Endothelial cell of umbilical vein (primary cell): ENCODE data around the gene MB. TPM values are rescaled to one million over a fixed set of nuclear protein-coding genes. Genes with fewer than 3 reads are reported as not detected.

Source experiments
- BruUV-seq: library from RNA; stranded (reverse); fragments of 400-500 nt; replicated peaks from 2 replicates; lab custom pipeline; 2021; lab: Mats Ljungman, UMichigan
- CTCF ChIA-PET: fragments of 300-600, 350-600 bp; sonication (Branson Sonifier 250); formaldehyde crosslinking; loops from one replicate; lab custom pipeline; 2021; ENCODE audit warnings: antibody characterized with exemption, inconsistent platforms; lab: Charles Lee
- POLR2A ChIA-PET: fragments of 300-600, 350-600 bp; sonication (Branson Sonifier 250); formaldehyde crosslinking; loops from one replicate; lab custom pipeline; 2021; ENCODE audit warnings: antibody characterized with exemption, inconsistent platforms; lab: Charles Lee
- DNase-seq: peaks from one replicate; pipeline ENCODE4 v3.0.0-alpha.2; 2011; ENCODE audit warnings: low read depth, low spot score
- FAIRE-seq: peaks from 2 replicates; lab custom pipeline; 2011; peaks lifted over from hg19 to GRCh38; lab: Jason Lieb, UNC
- H2AFZ ChIP-seq: 2 replicates; pipeline ENCODE4 v1.6.0; 2012; ENCODE audit warnings: low read depth, low read length, control low read depth, inconsistent platforms
- H3K27ac ChIP-seq: 2 replicates; pipeline ENCODE4 v1.5.1; 2011; ENCODE audit warnings: low read depth, mild to moderate bottlenecking, control low read depth, low read length, moderate library complexity; ENCODE audit not compliant: insufficient read depth
- H3K27me3 ChIP-seq, 2 experiments: 2 replicates each; pipeline versions ENCODE4 v1.6.0 to v1.6.1; 2011; ENCODE audit warnings: low read length in 2 of 2, mixed read lengths in 1 of 2; ENCODE audit not compliant: control insufficient read depth in 2 of 2, insufficient read depth in 2 of 2
- H3K36me3 ChIP-seq, 2 experiments: 2 replicates in 1 of 2; 3 replicates in 1 of 2; pipeline ENCODE4 v1.5.1; 2011; ENCODE audit warnings: low read length in 2 of 2, mild to moderate bottlenecking in 1 of 2, moderate library complexity in 1 of 2; ENCODE audit not compliant: control insufficient read depth in 2 of 2, insufficient read depth in 2 of 2; ENCODE audit errors: extremely low read depth in 1 of 2
- H3K4me1 ChIP-seq: 3 replicates; pipeline ENCODE4 v1.5.1; 2011; ENCODE audit warnings: mild to moderate bottlenecking, low read length; ENCODE audit not compliant: control insufficient read depth, insufficient read depth; ENCODE audit errors: extremely low read depth
- H3K4me2 ChIP-seq: 2 replicates; pipeline ENCODE4 v1.6.1; 2011; ENCODE audit warnings: low read length, control low read depth, mixed read lengths; ENCODE audit not compliant: insufficient read depth
- H3K4me3 ChIP-seq, 3 experiments: fragments of 200-600 bp in 1 of 3; sonication (generic), shearing (Covaris generic) in 1 of 3; replicated peaks in 1 of 3; 2 replicates each; pipeline ENCODE4 v1.5.1; 2011 to 2016; ENCODE audit warnings: control low read depth in 3 of 3, low read length in 3 of 3, mild to moderate bottlenecking in 2 of 3, inconsistent platforms in 1 of 3, low read depth in 1 of 3, moderate library complexity in 1 of 3; ENCODE audit not compliant: insufficient read depth in 1 of 3
- H3K79me2 ChIP-seq: 2 replicates; pipeline ENCODE4 v1.6.0; 2012; ENCODE audit warnings: low read length, inconsistent platforms; ENCODE audit not compliant: control insufficient read depth, insufficient read depth
- H3K9ac ChIP-seq: replicated peaks from 2 replicates; pipeline ENCODE3; 2011; ENCODE audit warnings: low read length, control low read depth; ENCODE audit not compliant: insufficient read depth; ENCODE audit errors: extremely low read depth
- H3K9me1 ChIP-seq: replicated peaks from 3 replicates; pipeline ENCODE4 v1.6.0; 2011; ENCODE audit warnings: mild to moderate bottlenecking, low read length; ENCODE audit not compliant: control insufficient read depth, insufficient read depth; ENCODE audit errors: extremely low read depth
- H3K9me3 ChIP-seq: replicated peaks from 2 replicates; pipeline ENCODE4 v1.5.1; 2012; ENCODE audit warnings: low read length, inconsistent platforms; ENCODE audit not compliant: control insufficient read depth, insufficient read depth
- H4K20me1 ChIP-seq: replicated peaks from 2 replicates; pipeline ENCODE3; 2011; ENCODE audit warnings: mild to moderate bottlenecking, low read length; ENCODE audit not compliant: control insufficient read depth, insufficient read depth; ENCODE audit errors: extremely low read depth
- CTCF ChIP-seq, 2 donors: IDR thresholded peaks; 1 replicate in 1 of 2; 2 replicates in 1 of 2; pipeline ENCODE4 v1.5.1; 2011; ENCODE audit warnings: low read length in 2 of 2, mild to moderate bottlenecking in 2 of 2, moderate library complexity in 2 of 2, control low read depth in 1 of 2, inconsistent platforms in 1 of 2, low read depth in 1 of 2; ENCODE audit not compliant: insufficient read depth in 1 of 2; ENCODE audit errors: extremely low read depth in 1 of 2
- EZH2 ChIP-seq: IDR thresholded peaks from 2 replicates; pipeline ENCODE4 v1.6.1; 2012; ENCODE audit warnings: borderline replicate concordance, low read depth, mild to moderate bottlenecking, moderate library complexity, low read length, inconsistent platforms; ENCODE audit not compliant: severe bottlenecking
- FOS ChIP-seq: IDR thresholded peaks from 2 replicates; pipeline ENCODE4 v1.6.1; 2011; ENCODE audit warnings: mild to moderate bottlenecking, low read length, moderate library complexity, borderline replicate concordance; ENCODE audit not compliant: insufficient read depth
- GATA2 ChIP-seq: IDR thresholded peaks from 2 replicates; pipeline ENCODE4 v1.7.0; 2011; ENCODE audit warnings: low read depth, mild to moderate bottlenecking, moderate library complexity, mixed read lengths, low read length; ENCODE audit not compliant: insufficient read length, insufficient read depth
- JUN ChIP-seq: IDR thresholded peaks from 2 replicates; pipeline ENCODE4 v1.6.1; 2011; ENCODE audit warnings: borderline replicate concordance, low read depth; ENCODE audit not compliant: insufficient read length, insufficient read depth
- MAX ChIP-seq: IDR thresholded peaks from 2 replicates; pipeline ENCODE4 v1.6.1; 2011; ENCODE audit not compliant: insufficient read depth, insufficient read length
- MYC ChIP-seq: IDR thresholded peaks from one replicate; pipeline ENCODE4 v1.6.1; 2011; ENCODE audit warnings: mild to moderate bottlenecking, low read depth, low read length
- POLR2A ChIP-seq: IDR thresholded peaks from 2 replicates; pipeline ENCODE4 v1.6.1; 2012; ENCODE audit warnings: low read depth, mild to moderate bottlenecking, control low read depth, low read length
- POLR2AphosphoS5 ChIP-seq: IDR thresholded peaks from 2 replicates; pipeline ENCODE4 v1.6.1; 2012; ENCODE audit warnings: low read depth, mild to moderate bottlenecking, control low read depth, low read length, moderate library complexity; ENCODE audit not compliant: insufficient read depth
- dilution Hi-C: fragments of 300-500 bp; cut with MboI; formaldehyde crosslinking; loops from one replicate; pipeline ENCODE4 v1.15.0; 2019; ENCODE audit warnings: low sequenced_read_pairs; ENCODE audit not compliant: extremely low pct_ligation_motif_present
- intact Hi-C: fragments of 100-400 bp; cut with micrococcal nuclease; formaldehyde crosslinking; loops from one replicate; pipeline ENCODE4 v1.10.0; 2022
- polyA plus RNA-seq, 4 experiments: library from polyadenylated mRNA; depleted of rRNA in 3 of 4; stranded (reverse) in 3 of 4; unstranded in 1 of 4; fragments of >200 nt; gene quantifications; 2 replicates each; pipeline versions ENCODE4 v1.2.1 to v1.2.3, GENCODE V29; 2011 to 2012; ENCODE audit warnings: missing spikeins in 1 of 4
- total RNA-seq: library from RNA; stranded (reverse); gene quantifications from 2 replicates; pipeline ENCODE4 v1.2.3, GENCODE V29; 2021

Gene MB
- total and polyA plus RNA-seq, 2 donors (not counting 3 experiments of a cell fraction or from before 2014, with no cell fraction given): not detected

GRCh38 chr22:35629406-35630216 lies 12.5 kb upstream of the MB start:
- FAIRE-seq: peak; percentile 94

More at GRCh38 chr22:35629406-35630216, 12.5 kb upstream of the MB start:
- no peaks in the 10 kb centered on the region for H3K9me3 ChIP-seq
- ChIA-PET CTCF (interaction anchor here (0.6 to 2.7 kb wide), 8 partner anchors 9 to 495 kb away, joined by 3 to 17 read pairs (median 4); partner anchors contain the start of gene APOL6), POLR2A (no interaction called here)
- H3K79me2 ChIP-seq: no peaks in the 10 kb centered on the region
- H3K9ac ChIP-seq: peak overlapping the region; percentile 27
- dilution Hi-C loops: no loop called here
- H3K36me3 ChIP-seq: no peaks in the 10 kb centered on the region
- TF ChIP-seq GATA2: no peak
- no peak for TF ChIP-seq MYC
- no peak for TF ChIP-seq MAX
- peak; percentile 71 for TF ChIP-seq JUN
- TF ChIP-seq CTCF (IDR thresholded peaks at IDR 0.05; ENCODE audit: extremely low read depth in 1 of 2, insufficient read depth in 1 of 2, low read depth in 1 of 2, low read length in 2 of 2): no peak
- peak; percentile 90 for TF ChIP-seq FOS
- no peak for TF ChIP-seq EZH2
- TF ChIP-seq POLR2AphosphoS5: peak; percentile 64
- TF ChIP-seq POLR2A: no peak
- H4K20me1 ChIP-seq: no peaks in the 10 kb centered on the region
- peak overlapping the region; percentile 49 for H2AFZ ChIP-seq
- intact Hi-C loops: no loop called here
- peaks cover 8% of the 10 kb centered on the region for H3K4me1 ChIP-seq
- no peaks in the 10 kb centered on the region for H3K9me1 ChIP-seq
- H3K4me2 ChIP-seq: peak overlapping the region; percentile 4
- H3K4me3 ChIP-seq: no peak overlapping the region
- peak overlapping the region; percentile 71 for H3K27ac ChIP-seq
- BruUV-seq: no TSS peak
- no peaks in the 10 kb centered on the region for H3K27me3 ChIP-seq
- peak; percentile 79 for DNase-seq
